HepG2 (cell line): Measurements from ENCODE around the gene E2F3. TPM values are rescaled to one million over a fixed set of nuclear protein-coding genes. Genes with fewer than 3 reads are reported as not detected.

Source experiments
- BCL3 ChIP-seq: sonication (generic); formaldehyde crosslinking; IDR thresholded peaks from 2 replicates; pipeline ENCODE4 v1.5.1; 2020; ENCODE audit warnings: mild to moderate bottlenecking, missing genetic modification reagents, moderate library complexity
- CENPT ChIP-seq: sonication (generic); formaldehyde crosslinking; IDR thresholded peaks from 2 replicates; pipeline ENCODE4 v1.8.0; 2022; ENCODE audit warnings: low read depth, mild to moderate bottlenecking, moderate library complexity, missing genetic modification reagents
- MXI1 ChIP-seq: IDR thresholded peaks from 3 replicates; pipeline ENCODE4 v1.6.1; 2012; ENCODE audit warnings: low read depth, low read length, inconsistent platforms, borderline replicate concordance
- NR2C2 ChIP-seq: sonication (generic); formaldehyde crosslinking; IDR thresholded peaks from 2 replicates; pipeline ENCODE4 v1.4.0; 2020; ENCODE audit warnings: missing genetic modification reagents, mild to moderate bottlenecking, moderate library complexity, borderline replicate concordance
- SIX1 ChIP-seq: sonication (generic); formaldehyde crosslinking; IDR thresholded peaks from 2 replicates; pipeline ENCODE4 v1.4.0; 2020; ENCODE audit warnings: missing genetic modification reagents, borderline replicate concordance
- TAF1 ChIP-seq: sonication (generic); formaldehyde crosslinking; IDR thresholded peaks from 2 replicates; pipeline ENCODE4 v1.4.0; 2020; ENCODE audit warnings: missing genetic modification reagents
- XRCC5 ChIP-seq: fragments of 200-400 bp; formaldehyde crosslinking; optimal IDR thresholded peaks from 2 replicates; pipeline ENCODE3; 2017; ENCODE audit warnings: mild to moderate bottlenecking, low read length
- ZBTB3 ChIP-seq: sonication (generic); formaldehyde crosslinking; IDR thresholded peaks from 2 replicates; pipeline ENCODE4 v1.4.0; 2020; ENCODE audit warnings: low read depth, mild to moderate bottlenecking, moderate library complexity, missing genetic modification reagents, borderline replicate concordance
- ZFP36L2 ChIP-seq: sonication (generic); formaldehyde crosslinking; IDR thresholded peaks from 2 replicates; pipeline ENCODE4 v1.4.0; 2020; ENCODE audit warnings: missing genetic modification reagents
- ZNF124 ChIP-seq: sonication (generic); formaldehyde crosslinking; IDR thresholded peaks from 2 replicates; pipeline ENCODE4 v1.4.0; 2020; ENCODE audit warnings: missing genetic modification reagents
- ZNF296 ChIP-seq: sonication (generic); formaldehyde crosslinking; conservative IDR thresholded peaks from 2 replicates; pipeline ENCODE4 v1.5.0; 2020; ENCODE audit warnings: mild to moderate bottlenecking, missing genetic modification reagents
- ZNF431 ChIP-seq: sonication (generic); formaldehyde crosslinking; IDR thresholded peaks from 2 replicates; pipeline ENCODE4 v1.9.0; 2022; ENCODE audit warnings: missing genetic modification reagents, low read depth, mild to moderate bottlenecking, borderline replicate concordance
- ZNF616 ChIP-seq: sonication (generic); formaldehyde crosslinking; IDR thresholded peaks from 2 replicates; pipeline ENCODE4 v1.5.0; 2020; ENCODE audit warnings: low read depth, mild to moderate bottlenecking, missing genetic modification reagents
- ZNF670 ChIP-seq: sonication (generic); formaldehyde crosslinking; IDR thresholded peaks from 2 replicates; pipeline ENCODE4 v1.8.0; 2022; ENCODE audit warnings: mild to moderate bottlenecking, missing genetic modification reagents, borderline replicate concordance
- ZNF746 ChIP-seq: sonication (generic); formaldehyde crosslinking; IDR thresholded peaks from 2 replicates; pipeline ENCODE4 v1.8.0; 2022; ENCODE audit warnings: mild to moderate bottlenecking, missing genetic modification reagents
- polyA plus RNA-seq, 8 experiments: library from polyadenylated mRNA; depleted of rRNA in 3 of 8; stranded (reverse) in 7 of 8; unstranded in 1 of 8; fragments of >200 nt; fragmentation: Illumina TruSeq in 4 of 8; extraction: Trizol in 4 of 8; gene quantifications; 2 replicates each; pipeline versions ENCODE4 v1.2.1 to v1.2.3, GENCODE V29; 2011 to 2016; ENCODE audit warnings: low read depth in 4 of 8, missing spikeins in 1 of 8, mixed read lengths in 1 of 8; ENCODE audit not compliant: insufficient read depth in 1 of 8
- total RNA-seq, 5 experiments: library from RNA; depleted of rRNA; stranded (reverse); fragments of >200 nt; fragmentation: Illumina TruSeq; extraction: Trizol; gene quantifications; 2 replicates each; pipeline ENCODE4 v1.2.3, GENCODE V29; 2016; ENCODE audit warnings: low read depth in 1 of 5
- TF ChIP-seq, protein P1 (sequence below): sonication (generic); formaldehyde crosslinking; IDR thresholded peaks from 2 replicates; pipeline ENCODE4 v1.4.0; 2020; ENCODE audit warnings: mild to moderate bottlenecking, low read depth, missing genetic modification reagents
- TF ChIP-seq, protein P2 (sequence below): sonication (generic); formaldehyde crosslinking; IDR thresholded peaks from 2 replicates; pipeline ENCODE4 v1.8.1; 2023; ENCODE audit warnings: mild to moderate bottlenecking, moderate library complexity, missing genetic modification reagents
- TF ChIP-seq, protein P3 (sequence below), 2 experiments: sonication (generic) in 1 of 2; formaldehyde crosslinking in 1 of 2; IDR thresholded peaks; 2 replicates each; pipeline versions ENCODE4 v1.4.0 to v1.6.1; 2016 to 2020; ENCODE audit warnings: borderline replicate concordance in 1 of 2, low read depth in 1 of 2, mild to moderate bottlenecking in 1 of 2, missing genetic modification reagents in 1 of 2

The E2F3 gene
- total and polyA plus RNA-seq, 2 of the 13 experiments (the other 11 are each of a cell fraction or from before 2014, with no cell fraction given), result 8.5 to 12.7 TPM

DNA sequence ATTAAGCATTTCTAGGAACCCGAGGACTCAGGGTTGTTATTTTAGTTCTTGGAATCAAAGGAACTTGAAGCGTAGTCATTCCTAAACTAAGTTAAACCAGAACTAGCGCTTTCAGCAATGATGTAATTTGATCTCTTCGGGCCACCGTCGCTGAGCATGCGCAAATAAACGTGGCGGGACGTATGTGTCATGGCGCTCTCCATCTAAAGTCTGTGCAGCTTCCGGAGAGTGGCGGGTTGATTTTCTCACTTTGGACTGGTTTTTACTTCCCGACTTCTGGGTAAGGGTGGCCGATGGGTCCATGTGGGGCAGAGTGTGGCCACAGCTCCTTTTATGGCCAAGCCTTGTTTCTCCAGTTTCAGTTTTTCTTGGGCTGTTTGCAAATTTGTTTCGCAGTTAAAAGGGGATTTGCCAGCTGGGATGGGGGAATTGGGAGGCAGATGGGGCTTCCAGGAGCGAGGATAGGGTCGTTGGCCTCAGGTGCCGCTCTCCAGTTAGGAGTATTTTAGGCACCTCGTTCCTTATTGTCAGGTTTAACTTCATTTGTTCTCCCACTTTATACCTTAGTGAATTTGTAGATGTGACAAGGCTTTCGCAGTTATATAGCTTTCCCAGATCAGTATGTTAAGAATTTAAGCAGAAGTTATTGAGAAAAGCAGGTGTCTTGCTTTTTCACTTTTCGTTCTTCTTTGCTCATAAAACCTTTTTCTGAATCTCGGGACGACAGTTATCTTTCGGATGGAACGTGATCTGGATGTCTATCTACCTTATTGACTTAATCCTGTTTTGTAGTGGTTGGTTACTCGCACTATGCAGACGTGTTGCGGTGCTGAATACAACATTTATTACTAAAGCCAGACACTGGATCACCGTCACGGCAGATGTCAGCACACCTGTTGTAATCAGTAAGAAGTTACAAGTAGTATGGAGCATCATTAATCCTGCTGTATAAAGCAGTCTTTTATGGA lies 132.9 kb downstream of the E2F3 start, which contains the start of gene CDKAL1 (continued):
- TF ChIP-seq XRCC5 (peak; percentile 18), ZNF431 (CRISPR knock-in tag) (no peak), ZNF746 (CRISPR knock-in tag) (no peak), BCL3 (0 out of 2 replicates have a peak, but pooled peaks have one; percentile 65), ZNF670 (peak; percentile 57; the same call in 1 of the 2 replicates), NR2C2 (CRISPR knock-in tag) (no peak; the same call in 1 of the 2 replicates), ZNF296 (CRISPR knock-in tag) (no peak), MXI1 (peak; percentile 85; the same call in 1 of the 3 replicates), CENPT (no peak), ZBTB3 (no peak), ZNF124 (CRISPR knock-in tag) (peak; percentile 27; the same call in 1 of the 2 replicates), ZNF616 (CRISPR knock-in tag) (0 out of 2 replicates have a peak, but pooled peaks have one; percentile 46), TAF1 (CRISPR knock-in tag) (peak; percentile 92), SIX1 (CRISPR knock-in tag) (peak; percentile 96), ZFP36L2 (no peak)
- TF ChIP-seq, protein P1, sequence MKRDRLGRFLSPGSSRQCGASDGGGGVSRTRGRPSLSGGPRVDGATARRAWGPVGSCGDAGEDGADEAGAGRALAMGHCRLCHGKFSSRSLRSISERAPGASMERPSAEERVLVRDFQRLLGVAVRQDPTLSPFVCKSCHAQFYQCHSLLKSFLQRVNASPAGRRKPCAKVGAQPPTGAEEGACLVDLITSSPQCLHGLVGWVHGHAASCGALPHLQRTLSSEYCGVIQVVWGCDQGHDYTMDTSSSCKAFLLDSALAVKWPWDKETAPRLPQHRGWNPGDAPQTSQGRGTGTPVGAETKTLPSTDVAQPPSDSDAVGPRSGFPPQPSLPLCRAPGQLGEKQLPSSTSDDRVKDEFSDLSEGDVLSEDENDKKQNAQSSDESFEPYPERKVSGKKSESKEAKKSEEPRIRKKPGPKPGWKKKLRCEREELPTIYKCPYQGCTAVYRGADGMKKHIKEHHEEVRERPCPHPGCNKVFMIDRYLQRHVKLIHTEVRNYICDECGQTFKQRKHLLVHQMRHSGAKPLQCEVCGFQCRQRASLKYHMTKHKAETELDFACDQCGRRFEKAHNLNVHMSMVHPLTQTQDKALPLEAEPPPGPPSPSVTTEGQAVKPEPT (CRISPR knock-in tag), result no peak
- TF ChIP-seq, protein P2, sequence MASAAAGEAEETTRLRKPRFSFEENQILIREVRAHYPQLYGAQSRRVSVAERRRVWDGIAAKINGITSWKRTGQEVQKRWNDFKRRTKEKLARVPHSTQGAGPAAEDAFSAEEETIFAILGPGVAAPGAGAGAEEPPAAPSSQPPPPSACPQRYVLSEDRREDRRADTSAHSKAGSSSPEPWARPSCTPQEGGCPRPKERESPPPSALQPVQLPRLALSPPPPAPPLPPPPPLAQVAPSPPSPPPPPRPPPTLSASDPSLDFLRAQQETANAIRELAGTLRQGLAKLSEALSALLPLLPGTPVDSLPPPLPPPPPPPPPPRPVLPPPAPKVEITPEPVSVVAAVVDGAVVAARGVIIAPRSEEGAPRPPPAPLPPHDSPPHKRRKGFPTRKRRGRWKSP (CRISPR knock-in tag), result peak; percentile 83
- TF ChIP-seq, protein P3, sequence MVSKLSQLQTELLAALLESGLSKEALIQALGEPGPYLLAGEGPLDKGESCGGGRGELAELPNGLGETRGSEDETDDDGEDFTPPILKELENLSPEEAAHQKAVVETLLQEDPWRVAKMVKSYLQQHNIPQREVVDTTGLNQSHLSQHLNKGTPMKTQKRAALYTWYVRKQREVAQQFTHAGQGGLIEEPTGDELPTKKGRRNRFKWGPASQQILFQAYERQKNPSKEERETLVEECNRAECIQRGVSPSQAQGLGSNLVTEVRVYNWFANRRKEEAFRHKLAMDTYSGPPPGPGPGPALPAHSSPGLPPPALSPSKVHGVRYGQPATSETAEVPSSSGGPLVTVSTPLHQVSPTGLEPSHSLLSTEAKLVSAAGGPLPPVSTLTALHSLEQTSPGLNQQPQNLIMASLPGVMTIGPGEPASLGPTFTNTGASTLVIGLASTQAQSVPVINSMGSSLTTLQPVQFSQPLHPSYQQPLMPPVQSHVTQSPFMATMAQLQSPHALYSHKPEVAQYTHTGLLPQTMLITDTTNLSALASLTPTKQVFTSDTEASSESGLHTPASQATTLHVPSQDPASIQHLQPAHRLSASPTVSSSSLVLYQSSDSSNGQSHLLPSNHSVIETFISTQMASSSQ (IDR thresholded peaks at IDR 0.05; ENCODE audit: low read depth), result no peak
- TF ChIP-seq, protein P3 (CRISPR knock-in tag; IDR thresholded peaks at IDR 0.05; ENCODE audit: borderline replicate concordance), result no peak
